Measurements from ENCODE around the gene DMRTC1. TPM values are rescaled to one million over a fixed set of nuclear protein-coding genes. Genes with fewer than 3 reads are reported as not detected.
"Not testable (repeated sequence)": the region's sequence is repeated elsewhere in the genome, so short reads cannot be mapped to it uniquely, and the experiment has no call there.

Gene DMRTC1
- total and polyA plus RNA-seq, 12 donors: not detected

DNA sequence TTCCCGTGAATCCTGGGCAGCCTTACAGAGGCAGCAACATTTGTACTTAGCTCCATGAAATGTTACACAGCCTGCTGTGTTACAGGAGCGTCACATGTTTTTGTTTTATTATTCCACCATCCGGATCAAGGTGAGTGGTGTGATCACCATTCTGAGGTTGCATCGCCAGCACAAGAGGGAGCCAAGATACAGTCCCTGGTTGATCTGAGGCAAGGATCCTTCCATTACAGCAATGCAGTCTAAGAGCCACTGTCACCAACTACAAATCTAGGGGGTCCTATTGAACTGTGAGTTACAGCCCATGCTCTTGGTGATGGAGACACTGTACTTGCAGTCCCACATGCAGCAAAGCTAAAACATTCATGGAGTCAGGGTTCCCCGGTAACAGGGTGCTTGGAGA, 27.5 kb downstream of the DMRTC1 start:
- DNase-seq; ATAC-seq; H3K4me1 ChIP-seq; H3K36me3 ChIP-seq; intact Hi-C loops (cut with DNase I); H3K27me3 ChIP-seq; H3K27ac ChIP-seq; H3K9me3 ChIP-seq; H3K4me3 ChIP-seq: not testable (repeated sequence)
- 89 to 91% methylated on average over 2 to 3 of the region's 5 CpGs for WGBS, 2 donors

DNA sequence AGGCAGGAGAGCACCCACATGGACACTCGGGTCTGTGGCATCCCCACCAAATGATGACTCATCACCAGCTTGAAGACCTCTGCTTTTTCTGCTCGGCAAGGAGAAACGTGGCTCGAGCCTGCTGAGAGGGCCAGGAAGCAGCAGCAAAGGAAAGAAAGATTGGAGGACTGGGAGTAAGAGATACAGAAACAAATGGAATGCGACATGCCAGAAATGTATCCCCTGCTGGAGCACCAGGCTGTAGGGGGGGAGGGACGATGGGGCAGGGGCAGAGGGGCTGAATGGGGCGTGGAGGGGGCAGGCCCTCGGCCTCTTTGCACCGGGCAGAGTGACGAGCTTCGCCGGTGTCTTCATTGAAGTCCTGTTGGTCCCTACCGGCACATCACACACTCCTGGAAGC, 31.3 kb downstream of the DMRTC1 start, which contains the start of gene FAM236C:
TSS of gene FAM236C (plus strand) at position 301 of the 400 bp plus-strand sequence. CDS start 100 bp downstream, outside the sequence.
- H3K27ac ChIP-seq; ATAC-seq; H3K4me1 ChIP-seq; H3K9me3 ChIP-seq; intact Hi-C loops (cut with DNase I); H3K27me3 ChIP-seq; H3K36me3 ChIP-seq; DNase-seq; H3K4me3 ChIP-seq: not testable (repeated sequence)
- WGBS, 2 donors: no CpG with 5 or more reads among the region's 13 CpGs

DNA sequence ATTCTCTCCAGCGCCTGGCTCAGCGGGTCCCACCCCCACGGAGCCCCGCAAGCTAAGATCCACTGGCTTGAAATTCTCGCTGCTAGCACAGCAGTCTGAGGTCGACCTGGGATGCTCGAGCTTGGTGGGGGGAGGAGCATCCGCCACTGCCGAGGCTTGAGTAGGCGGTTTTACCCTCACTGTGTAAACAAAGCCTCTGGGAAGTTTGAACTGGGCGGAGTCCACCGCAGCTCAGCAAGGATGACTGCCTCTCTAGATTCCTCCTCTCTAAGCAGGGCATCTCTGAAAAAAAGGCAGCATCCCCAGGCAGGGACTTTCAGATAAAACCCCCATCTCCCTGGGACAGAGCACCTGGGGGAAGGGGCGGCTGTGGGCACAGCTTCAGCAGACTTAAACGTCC, 53.9 kb downstream of the DMRTC1 start:
- H3K27ac ChIP-seq; H3K27me3 ChIP-seq; H3K9me3 ChIP-seq; ATAC-seq; DNase-seq; H3K4me3 ChIP-seq; intact Hi-C loops (cut with DNase I); H3K36me3 ChIP-seq; H3K4me1 ChIP-seq: not testable (repeated sequence)
- no CpG with 5 or more reads among the region's 14 CpGs for WGBS, 2 donors

DNA sequence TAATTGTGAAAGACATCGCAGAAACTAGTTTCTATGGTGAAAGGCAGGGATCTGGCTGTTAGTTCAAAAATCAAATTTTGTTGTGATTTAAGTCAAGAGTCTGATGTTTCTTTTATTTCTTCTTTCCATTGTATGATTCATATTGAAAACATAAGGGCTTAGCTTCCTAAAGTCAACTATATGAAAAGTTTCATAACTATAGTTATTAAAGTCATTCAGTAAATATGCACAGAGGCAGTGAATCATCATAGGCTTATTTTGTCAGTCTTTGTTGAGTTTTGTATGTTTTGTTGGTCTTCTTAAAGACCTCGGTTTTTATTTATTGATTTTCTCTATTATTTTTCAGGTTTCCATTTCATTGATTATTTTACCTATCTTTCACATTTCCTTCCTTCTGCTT, 60.7 kb downstream of the DMRTC1 start:
- intact Hi-C loops (cut with DNase I); H3K36me3 ChIP-seq; H3K4me1 ChIP-seq; H3K27ac ChIP-seq; H3K9me3 ChIP-seq; DNase-seq; H3K27me3 ChIP-seq; H3K4me3 ChIP-seq; ATAC-seq: not testable (repeated sequence)
- no CpG with 5 or more reads among the region's 2 CpGs for WGBS, 2 donors

DNA sequence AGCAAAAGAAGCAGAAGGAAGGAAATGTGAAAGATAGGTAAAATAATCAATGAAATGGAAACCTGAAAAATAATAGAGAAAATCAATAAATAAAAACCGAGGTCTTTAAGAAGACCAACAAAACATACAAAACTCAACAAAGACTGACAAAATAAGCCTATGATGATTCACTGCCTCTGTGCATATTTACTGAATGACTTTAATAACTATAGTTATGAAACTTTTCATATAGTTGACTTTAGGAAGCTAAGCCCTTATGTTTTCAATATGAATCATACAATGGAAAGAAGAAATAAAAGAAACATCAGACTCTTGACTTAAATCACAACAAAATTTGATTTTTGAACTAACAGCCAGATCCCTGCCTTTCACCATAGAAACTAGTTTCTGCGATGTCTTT, 106.1 kb downstream of the DMRTC1 start:
- H3K4me1 ChIP-seq; H3K27me3 ChIP-seq; H3K27ac ChIP-seq; intact Hi-C loops (cut with DNase I); DNase-seq; ATAC-seq; H3K9me3 ChIP-seq; H3K36me3 ChIP-seq; H3K4me3 ChIP-seq: not testable (repeated sequence)
- WGBS, 2 donors: no CpG with 5 or more reads among the region's 2 CpGs

DNA sequence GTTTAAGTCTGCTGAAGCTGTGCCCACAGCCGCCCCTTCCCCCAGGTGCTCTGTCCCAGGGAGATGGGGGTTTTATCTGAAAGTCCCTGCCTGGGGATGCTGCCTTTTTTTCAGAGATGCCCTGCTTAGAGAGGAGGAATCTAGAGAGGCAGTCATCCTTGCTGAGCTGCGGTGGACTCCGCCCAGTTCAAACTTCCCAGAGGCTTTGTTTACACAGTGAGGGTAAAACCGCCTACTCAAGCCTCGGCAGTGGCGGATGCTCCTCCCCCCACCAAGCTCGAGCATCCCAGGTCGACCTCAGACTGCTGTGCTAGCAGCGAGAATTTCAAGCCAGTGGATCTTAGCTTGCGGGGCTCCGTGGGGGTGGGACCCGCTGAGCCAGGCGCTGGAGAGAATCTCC, 112.9 kb downstream of the DMRTC1 start:
- ATAC-seq; DNase-seq; H3K36me3 ChIP-seq; H3K4me1 ChIP-seq; H3K27ac ChIP-seq; H3K9me3 ChIP-seq; H3K27me3 ChIP-seq; H3K4me3 ChIP-seq; intact Hi-C loops (cut with DNase I): not testable (repeated sequence)
- WGBS, 2 donors: no CpG with 5 or more reads among the region's 13 CpGs

Other genes with a start within 250 kb of the DMRTC1 start
- gene PHKA1, start 229.5 kb downstream of the DMRTC1 start, total RNA-seq: 10 to 100 TPM; 11.0 to 26.2 (median 15.6) TPM
- 1 to 10 TPM; 2.6 to 5.0 TPM for gene PHKA1, start 229.5 kb downstream of the DMRTC1 start, polyA plus RNA-seq
- not detected for gene DMRTC1B, start 166.9 kb downstream of the DMRTC1 start, total RNA-seq
- gene DMRTC1B, start 166.9 kb downstream of the DMRTC1 start, polyA plus RNA-seq: not detected
- gene FAM236B, start 161.2 kb downstream of the DMRTC1 start, total RNA-seq: not detected
- not detected for gene FAM236B, start 161.2 kb downstream of the DMRTC1 start, polyA plus RNA-seq
- gene FAM236D, start 135.6 kb downstream of the DMRTC1 start, total RNA-seq: not detected
- not detected for gene FAM236D, start 135.6 kb downstream of the DMRTC1 start, polyA plus RNA-seq
- not detected for gene FAM236C, start 31.2 kb downstream of the DMRTC1 start, total RNA-seq
- not detected for gene FAM236C, start 31.2 kb downstream of the DMRTC1 start, polyA plus RNA-seq
- gene FAM236A, start 5.6 kb downstream of the DMRTC1 start, total RNA-seq: not detected
- not detected for gene FAM236A, start 5.6 kb downstream of the DMRTC1 start, polyA plus RNA-seq
- gene PABPC1L2B, start 59.1 kb upstream of the DMRTC1 start, total RNA-seq: not detected
- gene PABPC1L2B, start 59.1 kb upstream of the DMRTC1 start, polyA plus RNA-seq: not detected
- gene PABPC1L2A, start 135.7 kb upstream of the DMRTC1 start, total RNA-seq: not detected
- not detected for gene PABPC1L2A, start 135.7 kb upstream of the DMRTC1 start, polyA plus RNA-seq